Liver (tissue), 2 donors: ENCODE measurements around the gene WIF1.

ENCODE experiments used
- FOXA1 ChIP-seq: IDR thresholded peaks from 2 replicates; pipeline ENCODE4 v1.6.1; 2016; ENCODE audit warnings: antibody characterized with exemption
- TAF1 ChIP-seq: conservative IDR thresholded peaks from 2 replicates; pipeline ENCODE4 v1.6.1; 2016; ENCODE audit warnings: antibody characterized with exemption, mild to moderate bottlenecking
- donor health status: healthy.

DNA sequence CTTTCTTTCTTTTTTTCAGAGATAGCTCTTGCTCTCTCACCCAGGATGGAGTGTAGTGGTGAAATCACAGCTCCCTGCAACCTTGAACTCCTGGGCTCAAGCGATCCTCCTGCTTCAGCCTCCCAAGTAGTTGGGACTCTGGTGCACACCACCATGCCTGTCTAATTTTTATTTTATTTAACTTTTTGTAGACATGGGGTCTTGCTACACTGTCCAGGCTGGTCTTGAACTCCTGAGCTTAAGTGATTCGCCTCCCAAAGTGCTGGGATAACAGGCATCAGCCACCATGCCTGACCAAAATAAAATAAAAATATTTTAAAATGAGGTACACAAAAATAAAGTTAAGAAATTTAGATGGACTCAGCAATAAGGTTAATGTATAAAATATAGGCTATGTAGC lies 43.1 kb upstream of the WIF1 start:
- TF ChIP-seq FOXA1, result no peak
- TF ChIP-seq TAF1, result no peak
